Fibroblast of skin of abdomen (primary cell): ENCODE measurements around the gene CATSPERZ.

Experiments
- DNase-seq: peaks from one replicate; pipeline ENCODE4 v3.0.0-alpha.2; 2013

The CATSPERZ gene

DNA sequence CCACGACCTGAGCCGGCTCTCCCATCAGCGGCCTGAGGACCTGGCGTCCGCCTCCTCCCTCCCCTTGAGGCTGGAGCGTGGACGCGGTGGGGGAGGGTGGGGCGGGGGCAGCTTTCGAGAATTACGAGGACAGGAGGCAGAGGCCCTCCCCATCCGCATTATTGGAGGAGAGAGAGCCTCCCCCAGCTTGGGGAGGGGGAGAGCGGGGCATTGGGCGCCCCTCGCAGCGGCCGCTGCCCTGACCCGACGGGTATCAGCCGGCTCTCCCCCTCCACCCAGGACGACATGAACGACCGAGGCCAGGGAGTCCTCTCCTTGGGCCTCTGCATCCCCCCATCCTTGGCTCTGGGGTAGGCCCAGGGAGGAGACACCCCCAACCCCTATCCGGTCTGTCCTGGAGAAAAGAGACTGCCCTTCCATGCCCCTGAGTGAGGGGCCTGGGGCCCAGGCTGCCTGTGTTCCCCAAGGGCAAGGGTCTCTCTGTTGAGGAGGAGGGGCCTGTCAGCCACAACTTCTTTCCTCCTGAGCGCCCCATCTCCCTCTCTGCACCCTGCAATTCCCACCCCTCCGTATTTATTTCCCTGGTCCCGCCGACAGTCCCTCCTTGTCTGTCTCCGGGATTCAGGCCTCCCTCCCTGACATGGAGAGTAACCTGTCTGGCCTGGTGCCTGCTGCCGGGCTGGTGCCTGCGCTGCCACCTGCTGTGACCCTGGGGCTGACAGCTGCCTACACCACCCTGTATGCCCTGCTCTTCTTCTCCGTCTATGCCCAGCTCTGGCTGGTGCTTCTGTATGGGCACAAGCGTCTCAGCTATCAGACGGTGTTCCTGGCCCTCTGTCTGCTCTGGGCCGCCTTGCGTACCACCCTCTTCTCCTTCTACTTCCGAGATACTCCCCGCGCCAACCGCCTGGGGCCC, 14.0 kb upstream of the CATSPERZ start:
- DNase-seq = no peak

- no peak for DNase-seq
Observed at GRCh38 chr11:64286801-64287159, 13.4 kb upstream of the CATSPERZ start.

DNA sequence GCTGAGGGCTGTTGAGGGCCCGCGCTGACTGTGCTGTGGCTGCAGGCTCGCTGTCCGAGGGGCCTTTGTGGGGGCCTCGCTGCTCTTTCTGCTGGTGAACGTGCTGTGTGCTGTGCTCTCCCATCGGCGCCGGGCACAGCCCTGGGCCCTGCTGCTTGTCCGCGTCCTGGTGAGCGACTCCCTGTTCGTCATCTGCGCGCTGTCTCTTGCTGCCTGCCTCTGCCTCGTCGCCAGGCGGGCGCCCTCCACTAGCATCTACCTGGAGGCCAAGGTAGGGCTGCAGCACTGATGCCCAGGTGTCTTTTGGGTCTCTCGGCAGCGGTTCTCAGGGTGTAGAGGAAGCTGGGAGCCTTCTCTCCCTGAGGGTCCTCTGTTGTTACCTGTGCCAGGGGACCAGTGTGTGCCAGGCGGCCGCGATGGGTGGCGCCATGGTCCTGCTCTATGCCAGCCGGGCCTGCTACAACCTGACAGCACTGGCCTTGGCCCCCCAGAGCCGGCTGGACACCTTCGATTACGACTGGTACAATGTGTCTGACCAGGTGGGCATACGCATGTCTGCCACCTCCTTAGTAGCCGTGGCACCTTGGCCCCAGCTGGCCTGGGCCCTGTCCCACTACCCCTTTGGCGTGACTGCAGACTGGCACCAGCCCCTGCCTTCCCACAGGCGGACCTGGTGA, 12.3 kb upstream of the CATSPERZ start:
- no peak for DNase-seq

- DNase-seq = no peak
Observed at GRCh38 chr11:64288353-64288750, 11.8 kb upstream of the CATSPERZ start.

GRCh38 chr11:64289002-64289564, 11.1 kb upstream of the CATSPERZ start:
- DNase-seq = no peak

- DNase-seq = no peak
Observed at GRCh38 chr11:64290352-64291261, 9.6 kb upstream of the CATSPERZ start.

DNA sequence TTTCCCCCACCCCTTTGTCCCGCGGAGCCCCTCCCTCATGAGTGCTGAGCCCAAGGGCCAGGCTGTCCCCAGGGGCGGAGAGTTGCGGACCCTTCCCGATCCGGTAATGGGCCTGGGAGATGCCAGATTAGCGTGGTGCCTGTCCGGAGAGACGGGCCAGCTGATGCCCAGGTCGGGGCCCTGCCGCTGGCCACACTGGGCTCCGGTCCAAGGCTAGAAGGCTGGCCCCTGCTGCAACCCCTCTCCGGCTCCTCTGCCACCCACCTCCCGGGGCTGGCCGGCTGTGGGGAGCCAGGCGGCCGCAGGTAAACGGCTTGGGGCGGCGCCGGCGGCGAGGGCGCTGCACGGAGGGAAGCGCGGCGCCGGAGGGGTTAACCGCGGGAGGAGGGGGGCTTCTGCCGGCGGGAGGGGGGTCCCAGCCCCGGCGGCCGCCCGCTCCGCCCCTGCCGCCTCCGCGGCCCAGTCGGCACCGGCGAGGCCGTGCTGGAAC, 8.9 kb upstream of the CATSPERZ start, which contains the start of gene KCNK4:
Gene KCNK4, plus strand, starts transcription at position 41 of the 490 bp plus-strand sequence. CDS start 1,717 bp downstream, outside the sequence.
- DNase-seq = no peak

DNA sequence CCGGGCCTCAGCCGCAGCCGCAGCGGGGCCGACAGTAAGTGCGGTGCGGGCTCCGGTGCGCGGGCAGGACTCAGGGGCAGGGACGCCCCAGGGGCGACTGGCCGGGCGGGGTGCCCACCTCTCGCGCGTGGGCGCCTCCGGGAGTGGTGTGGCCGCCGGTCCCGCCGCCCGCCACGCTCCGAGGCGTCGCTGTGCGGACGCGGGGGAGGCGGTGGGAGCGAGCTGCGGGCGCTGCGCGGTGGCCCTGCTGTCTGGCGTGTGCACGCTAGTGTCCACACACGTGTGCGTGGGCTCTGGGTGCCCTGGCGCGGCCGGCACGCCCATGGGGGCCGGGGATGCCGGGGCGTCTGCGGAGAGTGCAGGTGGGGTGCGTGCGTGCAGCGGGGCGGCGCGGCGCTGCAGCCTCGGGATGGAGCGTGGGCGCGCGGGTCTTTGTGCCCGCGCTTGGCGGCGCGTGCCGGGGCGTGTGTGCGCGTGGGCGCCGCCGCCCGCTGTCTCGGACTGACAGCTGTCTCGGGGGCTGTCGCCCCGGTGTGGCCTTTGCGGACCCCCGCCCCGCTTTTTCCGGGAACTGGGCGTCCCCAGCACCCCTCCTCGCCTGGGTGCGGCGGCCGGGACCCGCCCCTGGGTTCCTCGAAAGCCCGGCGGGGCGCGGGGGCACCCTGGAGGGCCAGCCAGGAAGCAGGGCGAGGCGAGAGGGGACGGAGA, 8.3 kb upstream of the CATSPERZ start:
- no peak for DNase-seq

DNA sequence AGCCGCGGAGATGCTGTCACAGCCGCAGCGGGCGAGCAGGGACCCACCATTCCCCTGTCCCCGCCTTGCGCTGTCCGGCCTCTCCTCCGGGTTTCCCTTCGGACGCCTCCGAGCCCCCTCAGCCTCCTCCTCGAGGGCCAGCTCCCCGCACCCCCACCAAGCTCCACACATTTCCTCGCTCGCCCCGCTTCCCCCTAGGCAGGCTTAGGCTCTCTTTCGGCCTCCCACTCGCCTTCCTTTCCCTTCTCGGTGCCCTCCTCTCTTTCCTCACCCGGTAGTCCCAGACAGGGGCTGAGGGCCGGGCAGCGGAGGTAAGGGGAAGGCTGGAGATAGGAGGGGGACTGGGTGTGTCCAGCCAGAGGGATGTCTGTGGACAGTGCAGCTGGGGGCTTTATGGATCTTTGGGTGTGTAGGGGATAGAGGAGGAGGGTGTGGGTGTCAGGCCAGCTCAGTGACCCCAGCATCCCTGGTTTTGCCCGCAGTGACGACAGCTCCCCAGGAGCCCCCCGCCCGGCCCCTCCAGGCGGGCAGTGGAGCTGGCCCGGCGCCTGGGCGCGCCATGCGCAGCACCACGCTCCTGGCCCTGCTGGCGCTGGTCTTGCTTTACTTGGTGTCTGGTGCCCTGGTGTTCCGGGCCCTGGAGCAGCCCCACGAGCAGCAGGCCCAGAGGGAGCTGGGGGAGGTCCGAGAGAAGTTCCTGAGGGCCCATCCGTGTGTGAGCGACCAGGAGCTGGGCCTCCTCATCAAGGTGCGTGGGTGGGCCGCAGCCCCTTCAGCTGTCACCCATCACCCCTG, 7.5 kb upstream of the CATSPERZ start:
- no peak for DNase-seq

DNA sequence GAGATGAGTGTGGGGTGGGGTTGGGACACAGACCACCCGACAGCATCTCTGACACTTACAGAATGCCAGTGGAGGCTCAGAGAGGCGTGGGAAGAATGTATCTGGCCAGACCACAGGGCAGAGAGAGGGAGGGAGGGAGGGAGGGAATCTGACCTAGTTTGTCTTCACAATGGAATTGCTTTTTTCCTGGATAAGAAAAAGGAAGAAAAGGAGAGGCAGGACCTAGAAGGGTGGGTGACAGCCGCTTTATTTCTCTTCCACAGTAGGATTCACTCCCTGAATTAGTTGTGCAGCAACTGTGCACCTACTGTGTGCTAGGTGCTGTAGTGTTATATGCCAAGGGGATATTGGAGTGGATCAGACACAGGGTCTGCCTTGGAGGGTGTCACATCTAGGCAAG, 5.4 kb upstream of the CATSPERZ start:
- DNase-seq = no peak

DNA sequence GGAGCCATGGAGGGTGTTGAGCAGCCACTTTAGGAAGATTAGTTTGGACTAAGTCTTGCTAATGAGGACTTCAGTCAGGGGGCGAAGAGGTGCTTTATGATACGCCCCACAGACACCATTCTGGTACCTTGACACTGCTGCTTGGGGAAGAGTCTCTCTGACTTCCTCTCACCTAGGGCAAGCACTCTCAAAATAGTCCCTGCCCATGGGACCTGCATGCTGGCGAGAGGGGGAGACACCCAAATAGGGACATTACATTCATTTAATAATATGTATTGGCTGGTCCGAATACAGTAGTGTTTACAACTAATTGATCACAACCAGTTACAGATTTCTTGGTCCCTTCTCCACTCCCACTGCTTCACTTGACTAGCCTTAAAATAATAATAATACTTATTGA, 4.4 kb upstream of the CATSPERZ start:
- DNase-seq = no peak

DNA sequence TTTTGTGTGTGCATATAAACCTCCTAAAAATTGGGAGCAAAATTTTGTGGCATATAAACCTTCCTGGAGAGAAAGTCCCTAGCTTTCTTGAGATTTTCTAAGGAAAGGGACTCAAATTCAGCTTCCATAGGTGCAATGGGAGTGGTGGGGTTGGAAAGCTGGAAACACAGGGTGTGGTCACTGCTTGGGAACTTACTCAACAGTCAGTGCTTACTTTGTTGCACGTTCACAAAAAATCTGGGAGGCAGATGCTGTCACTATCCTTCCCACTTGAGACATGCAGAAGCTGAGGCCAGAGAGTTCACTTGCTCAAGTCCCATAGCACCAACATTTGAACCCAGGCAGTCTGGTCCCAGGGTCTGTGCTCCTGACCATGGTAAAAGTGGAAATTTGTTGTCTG, 3.9 kb upstream of the CATSPERZ start:
- DNase-seq = no peak

GRCh38 chr11:64296830-64297698, 3.1 kb upstream of the CATSPERZ start:
- DNase-seq = no peak

GRCh38 chr11:64297699-64298358, 2.3 kb upstream of the CATSPERZ start:
- DNase-seq = no peak

DNA sequence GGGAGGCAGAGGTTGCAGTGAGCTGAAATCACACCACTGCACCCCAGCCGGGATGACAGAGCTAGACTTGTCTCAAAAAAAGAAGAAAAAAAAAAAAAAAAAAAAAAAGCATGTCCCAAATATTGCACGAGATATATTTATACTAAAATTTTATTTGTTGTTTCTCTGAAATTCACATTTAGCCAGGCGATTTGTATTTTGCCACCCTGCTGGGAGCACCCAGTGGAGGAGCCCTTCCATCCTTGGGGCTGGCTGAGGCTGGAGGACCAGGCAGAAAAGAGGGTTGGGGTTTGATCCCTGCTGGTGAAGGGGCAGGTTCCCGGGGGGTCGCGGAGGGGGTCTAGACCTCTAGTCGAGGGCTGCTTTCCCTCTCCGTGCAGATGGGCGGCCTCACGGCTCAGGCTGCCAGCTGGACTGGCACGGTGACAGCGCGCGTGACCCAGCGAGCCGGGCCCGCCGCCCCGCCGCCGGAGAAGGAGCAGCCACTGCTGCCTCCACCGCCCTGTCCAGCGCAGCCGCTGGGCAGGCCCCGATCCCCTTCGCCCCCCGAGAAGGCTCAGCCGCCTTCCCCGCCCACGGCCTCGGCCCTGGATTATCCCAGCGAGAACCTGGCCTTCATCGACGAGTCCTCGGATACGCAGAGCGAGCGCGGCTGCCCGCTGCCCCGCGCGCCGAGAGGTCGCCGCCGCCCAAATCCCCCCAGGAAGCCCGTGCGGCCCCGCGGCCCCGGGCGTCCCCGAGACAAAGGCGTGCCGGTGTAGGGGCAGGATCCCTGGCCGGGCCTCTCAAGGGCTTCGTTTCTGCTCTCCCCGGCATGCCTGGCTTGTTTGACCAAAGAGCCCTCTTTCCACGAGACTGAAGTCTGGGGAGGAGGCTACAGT, 952 bp upstream of the CATSPERZ start:
- no peak for DNase-seq

- DNase-seq = no peak
Observed at GRCh38 chr11:64303109-64304031, 3.2 kb downstream of the CATSPERZ start.

DNA sequence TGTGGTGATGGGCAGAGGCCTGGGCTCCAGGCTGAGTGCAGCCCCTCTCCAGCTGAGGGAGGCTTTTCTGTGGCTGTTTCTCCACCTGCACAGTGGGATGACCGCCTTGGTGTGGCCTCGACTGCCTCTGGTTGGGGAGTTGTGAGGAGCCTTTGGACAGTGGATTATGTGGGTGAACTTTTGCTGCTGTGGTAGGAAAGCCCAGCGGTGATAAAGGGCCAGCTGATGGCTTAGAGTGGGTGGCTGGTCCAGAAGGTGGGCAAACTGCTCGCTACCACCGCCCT, 3.8 kb downstream of the CATSPERZ start:
- DNase-seq = no peak
